K562 (cell line): ENCODE measurements around the gene MMP17. TPM values are rescaled to one million over a fixed set of nuclear protein-coding genes. Genes with fewer than 3 reads are reported as not detected.
A peak's percentile ranks its signal among the peaks of the same experiment; 100 is the strongest.
"Not testable (repeated sequence)": the region's sequence is repeated elsewhere in the genome, so short reads cannot be mapped to it uniquely, and the experiment has no call there.

Source experiments
- ATAC-seq: fragments of 200-7000 bp; cut with Tn5 transposase; 3 replicates; pipeline ENCODE4 v1.9.1; 2020; ENCODE audit warnings: moderate library complexity
- BruUV-seq: library from RNA; stranded (reverse); fragments of 400-500 nt; replicated peaks from 2 replicates; lab custom pipeline; 2021; lab: Mats Ljungman, UMichigan
- CTCF ChIA-PET: fragments of 300-600 bp; formaldehyde crosslinking; extraction: SDS; loops from one replicate; lab custom pipeline; 2021; ENCODE audit warnings: low intra/inter-chr PET ratio; lab: Yijun Ruan, JAX
- POLR2A ChIA-PET: fragments of 300-600, 350-650 bp; sonication (Branson Sonifier 250); formaldehyde crosslinking; extraction: SDS; loops from one replicate; lab custom pipeline; 2021; ENCODE audit warnings: antibody characterized with exemption, inconsistent platforms; lab: Yijun Ruan, JAX
- DNase-seq, 4 experiments: peaks; one replicate each; pipeline versions ENCODE4 v3.0.0 to v3.0.0-alpha.2; 2011 to 2018; ENCODE audit warnings: low spot score in 3 of 4, mixed read lengths in 3 of 4; ENCODE audit errors: extremely low read depth in 1 of 4
- FAIRE-seq: peaks from 2 replicates; lab custom pipeline; 2011; peaks lifted over from hg19 to GRCh38; lab: Jason Lieb, UNC
- H2AFZ ChIP-seq: 2 replicates; pipeline ENCODE4 v1.6.0; 2011; ENCODE audit warnings: low read depth, low read length, control low read depth, inconsistent platforms
- H3K27ac ChIP-seq: fragments of 200-600 bp; 3 replicates; pipeline ENCODE4 v1.8.0; 2011; ENCODE audit warnings: low read depth, mild to moderate bottlenecking, control low read depth, inconsistent platforms, low read length, moderate library complexity, mixed read lengths; ENCODE audit errors: extremely low read depth
- H3K27me3 ChIP-seq, 2 experiments: fragments of 300-600 bp in 1 of 2; 2 replicates in 1 of 2; 3 replicates in 1 of 2; pipeline versions ENCODE4 v1.6.0 to v1.8.0; 2011; ENCODE audit warnings: inconsistent platforms in 2 of 2, low read length in 2 of 2, mild to moderate bottlenecking in 1 of 2, mixed read lengths in 1 of 2, moderate library complexity in 1 of 2; ENCODE audit not compliant: control insufficient read depth in 2 of 2, insufficient read depth in 2 of 2
- H3K36me3 ChIP-seq: fragments of 300-600 bp; 3 replicates; pipeline ENCODE4 v1.8.0; 2011; ENCODE audit warnings: mild to moderate bottlenecking, low read length, inconsistent platforms; ENCODE audit not compliant: control insufficient read depth, insufficient read depth
- H3K4me1 ChIP-seq, 2 experiments: fragments of 200-600 bp in 1 of 2; replicated peaks in 1 of 2; 2 replicates in 1 of 2; 3 replicates in 1 of 2; pipeline versions ENCODE4 v1.5.1 to v1.8.0; 2011; ENCODE audit warnings: inconsistent platforms in 2 of 2, low read length in 2 of 2, mild to moderate bottlenecking in 1 of 2, mixed read lengths in 1 of 2, moderate library complexity in 1 of 2; ENCODE audit not compliant: control insufficient read depth in 2 of 2, insufficient read depth in 2 of 2
- H3K4me2 ChIP-seq: 2 replicates; pipeline ENCODE4 v1.6.1; 2011; ENCODE audit warnings: low read length, control low read depth, inconsistent platforms, mixed read lengths; ENCODE audit not compliant: insufficient read depth
- H3K4me3 ChIP-seq: fragments of 200-600 bp; sonication (generic), shearing (Covaris generic); 2 replicates; pipeline ENCODE4 v1.5.1; 2016; ENCODE audit warnings: control low read depth, inconsistent platforms
- H3K79me2 ChIP-seq: fragments of 200-600 bp; 3 replicates; pipeline ENCODE4 v1.8.0; 2011; ENCODE audit warnings: low read length, inconsistent platforms; ENCODE audit not compliant: control insufficient read depth, insufficient read depth
- H3K9ac ChIP-seq, 2 experiments: 2 replicates each; pipeline versions ENCODE4 v1.6.0 to v1.6.1; 2011; ENCODE audit warnings: low read depth in 2 of 2, low read length in 2 of 2, control low read depth in 1 of 2, inconsistent platforms in 1 of 2, mild to moderate bottlenecking in 1 of 2, mixed read lengths in 1 of 2; ENCODE audit not compliant: insufficient read depth in 1 of 2
- H3K9me1 ChIP-seq: one replicate; pipeline ENCODE4 v1.6.0; 2011; ENCODE audit warnings: inconsistent platforms, mild to moderate bottlenecking, low read length, moderate library complexity; ENCODE audit not compliant: control insufficient read depth, insufficient read depth
- H3K9me3 ChIP-seq: replicated peaks from 2 replicates; pipeline ENCODE4 v1.5.1; 2011; ENCODE audit warnings: low read depth, low read length, inconsistent platforms; ENCODE audit not compliant: control insufficient read depth, insufficient read depth
- H4K20me1 ChIP-seq: replicated peaks from 2 replicates; pipeline ENCODE4 v1.6.1; 2011; ENCODE audit warnings: low read length, inconsistent platforms, mixed read lengths; ENCODE audit not compliant: control insufficient read depth, insufficient read depth
- BCOR ChIP-seq: fragments of 450-650 bp; IDR thresholded peaks from 2 replicates; pipeline ENCODE4 v1.6.1; 2016
- ZNF146 ChIP-seq: IDR thresholded peaks from one replicate; pipeline ENCODE4 v1.6.1; 2018; ENCODE audit warnings: missing compliant biosample characterization; ENCODE audit not compliant: unreplicated experiment
- WGBS: fragments of 100-300 bp; shearing (Covaris generic); methylation state at CpG from one replicate; pipeline ENCODE4 v1.1.6; 2016; ENCODE audit warnings: low coverage, mixed read lengths; ENCODE audit not compliant: insufficient coverage; ENCODE audit errors: missing lambda C conversion rate; 5-methylcytosine and 5-hydroxymethylcytosine counted together
- in situ Hi-C: fragments of 300-500 bp; cut with MboI; formaldehyde crosslinking; loops from 4 replicates; pipeline ENCODE4 v1.15.0; 2018; ENCODE audit warnings: inconsistent platforms, mixed read lengths
- intact Hi-C: fragments of 100-400 bp; cut with micrococcal nuclease; formaldehyde crosslinking; loops from 2 replicates; pipeline ENCODE4 v1.14.2; 2022
- polyA plus RNA-seq, 8 experiments: library from polyadenylated mRNA; depleted of rRNA in 4 of 8; stranded (reverse) in 5 of 8; unstranded in 3 of 8; fragments of >200 nt; fragmentation: Nextera tagmentation in 2 of 8; fragmentation: Illumina TruSeq in 1 of 8; extraction: Ambion mirVana in 2 of 8; extraction: Trizol in 1 of 8; gene quantifications; 2 replicates each; pipeline versions ENCODE4 v1.2.1 to v1.2.3, GENCODE V29; 2011 to 2014; ENCODE audit warnings: inconsistent platforms in 1 of 8, missing spikeins in 1 of 8
- total RNA-seq, 7 experiments: library from RNA; depleted of rRNA in 6 of 7; stranded (reverse); fragments of >200 nt in 6 of 7; fragmentation: Illumina TruSeq in 2 of 7; extraction: Trizol in 2 of 7; gene quantifications; 2 replicates each; pipeline versions ENCODE4 v1.2.1 to v1.2.3, GENCODE V29; 2011 to 2021; ENCODE audit warnings: low replicate concordance in 1 of 7
- TF ChIP-seq, protein P1 (sequence below), 2 experiments: fragments of 450-650 bp; IDR thresholded peaks; 2 replicates each; pipeline ENCODE4 v1.6.1; 2018; ENCODE audit warnings: mild to moderate bottlenecking in 2 of 2, low read depth in 1 of 2; ENCODE audit not compliant: partially characterized antibody in 2 of 2

The MMP17 gene
- total and polyA plus RNA-seq, 9 of the 15 experiments (the other 6 are each of a cell fraction or from before 2014, with no cell fraction given) = 1.1 to 21.2 (median 17.1) TPM; not detected in 2

DNA sequence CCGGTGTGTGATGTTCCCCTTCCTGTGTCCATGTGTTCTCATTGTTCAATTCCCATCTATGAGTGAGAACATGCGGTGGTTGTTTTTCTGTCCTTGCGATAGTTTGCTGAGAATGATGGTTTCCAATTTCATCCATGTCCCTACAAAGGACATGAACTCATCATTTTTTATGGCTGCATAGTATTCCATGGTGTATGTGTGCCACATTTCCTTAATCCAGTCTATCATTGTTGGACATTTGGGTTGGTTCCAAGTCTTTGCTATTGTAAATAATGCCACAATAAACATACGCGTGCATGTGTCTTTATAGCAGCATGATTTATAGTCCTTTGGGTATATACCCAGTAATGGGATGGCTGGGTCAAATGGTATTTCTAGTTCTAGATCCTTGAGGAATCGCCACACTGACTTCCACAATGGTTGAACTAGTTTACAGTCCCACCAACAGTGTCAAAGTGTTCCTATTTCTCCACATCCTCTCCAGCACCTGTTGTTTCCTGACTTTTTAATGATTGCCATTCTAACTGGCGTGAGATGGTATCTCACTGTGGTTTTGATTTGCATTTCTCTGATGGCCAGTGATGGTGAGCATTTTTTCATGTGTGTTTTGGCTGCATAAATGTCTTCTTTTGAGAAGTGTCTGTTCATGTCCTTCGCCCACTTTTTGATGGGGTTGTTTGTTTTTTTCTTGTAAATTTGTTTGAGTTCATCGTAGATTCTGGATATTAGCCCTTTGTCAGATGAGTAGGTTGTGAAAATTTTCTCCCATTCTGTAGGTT is 18.5 kb upstream of the MMP17 start:
- CTCF ChIA-PET, H3K36me3 ChIP-seq, H4K20me1 ChIP-seq, in situ Hi-C loops, H3K4me1 ChIP-seq, H3K4me3 ChIP-seq, H3K9me1 ChIP-seq, intact Hi-C loops, BruUV-seq, H3K79me2 ChIP-seq, DNase-seq, H2AFZ ChIP-seq, H3K27ac ChIP-seq, H3K4me2 ChIP-seq, FAIRE-seq, POLR2A ChIA-PET, H3K9ac ChIP-seq, ATAC-seq: not testable (repeated sequence)
- TF ChIP-seq BCOR = peak; percentile 62
- TF ChIP-seq, protein P1, sequence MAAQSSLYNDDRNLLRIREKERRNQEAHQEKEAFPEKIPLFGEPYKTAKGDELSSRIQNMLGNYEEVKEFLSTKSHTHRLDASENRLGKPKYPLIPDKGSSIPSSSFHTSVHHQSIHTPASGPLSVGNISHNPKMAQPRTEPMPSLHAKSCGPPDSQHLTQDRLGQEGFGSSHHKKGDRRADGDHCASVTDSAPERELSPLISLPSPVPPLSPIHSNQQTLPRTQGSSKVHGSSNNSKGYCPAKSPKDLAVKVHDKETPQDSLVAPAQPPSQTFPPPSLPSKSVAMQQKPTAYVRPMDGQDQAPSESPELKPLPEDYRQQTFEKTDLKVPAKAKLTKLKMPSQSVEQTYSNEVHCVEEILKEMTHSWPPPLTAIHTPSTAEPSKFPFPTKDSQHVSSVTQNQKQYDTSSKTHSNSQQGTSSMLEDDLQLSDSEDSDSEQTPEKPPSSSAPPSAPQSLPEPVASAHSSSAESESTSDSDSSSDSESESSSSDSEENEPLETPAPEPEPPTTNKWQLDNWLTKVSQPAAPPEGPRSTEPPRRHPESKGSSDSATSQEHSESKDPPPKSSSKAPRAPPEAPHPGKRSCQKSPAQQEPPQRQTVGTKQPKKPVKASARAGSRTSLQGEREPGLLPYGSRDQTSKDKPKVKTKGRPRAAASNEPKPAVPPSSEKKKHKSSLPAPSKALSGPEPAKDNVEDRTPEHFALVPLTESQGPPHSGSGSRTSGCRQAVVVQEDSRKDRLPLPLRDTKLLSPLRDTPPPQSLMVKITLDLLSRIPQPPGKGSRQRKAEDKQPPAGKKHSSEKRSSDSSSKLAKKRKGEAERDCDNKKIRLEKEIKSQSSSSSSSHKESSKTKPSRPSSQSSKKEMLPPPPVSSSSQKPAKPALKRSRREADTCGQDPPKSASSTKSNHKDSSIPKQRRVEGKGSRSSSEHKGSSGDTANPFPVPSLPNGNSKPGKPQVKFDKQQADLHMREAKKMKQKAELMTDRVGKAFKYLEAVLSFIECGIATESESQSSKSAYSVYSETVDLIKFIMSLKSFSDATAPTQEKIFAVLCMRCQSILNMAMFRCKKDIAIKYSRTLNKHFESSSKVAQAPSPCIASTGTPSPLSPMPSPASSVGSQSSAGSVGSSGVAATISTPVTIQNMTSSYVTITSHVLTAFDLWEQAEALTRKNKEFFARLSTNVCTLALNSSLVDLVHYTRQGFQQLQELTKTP (IDR thresholded peaks at IDR 0.05; ENCODE audit: low read depth in 1 of 2, partially characterized antibody in 2 of 2) = peak in 1 of 2 experiments; percentile 90
- peak; percentile 42 for TF ChIP-seq ZNF146 (CRISPR knock-in tag)
- 68% methylated on average over 4 of the region's 9 CpGs for WGBS
- Histone ChIP-seq H3K27me3 (peaks cover 9 to 14% of the 10 kb centered on the region in 2 experiments; a peak in 4 of 5 replicates), H3K9me3 (peaks cover 10% of the 10 kb centered on the region)
